Epithelial cell of proximal tubule (primary cell): ENCODE data around the gene NDUFA1. TPM values are rescaled to one million over a fixed set of nuclear protein-coding genes. Genes with fewer than 3 reads are reported as not detected.
A peak's percentile ranks its signal among the peaks of the same experiment; 100 is the strongest.

ENCODE experiments used
- DNase-seq: peaks from one replicate; pipeline ENCODE4 v3.0.0-alpha.2; 2011; ENCODE audit warnings: low read depth
- H3K4me3 ChIP-seq: 2 replicates; pipeline ENCODE4 v1.5.1; 2011; ENCODE audit warnings: low read depth, mild to moderate bottlenecking, low read length
- total RNA-seq: library from RNA; depleted of rRNA; stranded (reverse); fragments of >200 nt; gene quantifications from 2 replicates; pipeline ENCODE4 v1.2.3, GENCODE V29; 2015
- TF ChIP-seq, protein P1 (sequence below): conservative IDR thresholded peaks from 2 replicates; pipeline ENCODE4 v1.5.1; 2012; ENCODE audit warnings: low read depth, mild to moderate bottlenecking, low read length

Gene NDUFA1
- total RNA-seq, 1 donor from 2014 or later, result 110 TPM

DNA sequence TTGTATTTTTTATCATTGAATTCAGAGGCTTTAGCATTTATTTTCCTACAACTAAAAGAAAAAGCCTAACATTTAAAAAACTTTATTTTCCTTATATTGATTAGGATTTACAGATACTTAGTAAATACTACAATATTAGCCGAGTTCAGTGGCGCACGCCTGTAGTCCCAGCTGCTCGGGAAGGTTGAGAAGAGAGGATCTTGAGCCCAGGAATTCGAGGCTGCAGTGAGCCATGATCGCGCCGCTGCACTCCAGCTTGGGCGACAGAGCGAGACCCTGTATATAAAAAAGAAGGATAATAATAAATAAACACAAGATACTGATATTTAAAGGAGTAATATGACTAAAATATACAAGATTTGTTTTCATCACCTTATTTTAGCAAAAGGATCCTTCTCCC, 18.2 kb upstream of the NDUFA1 start:
- peak overlapping the region; percentile 63 for H3K4me3 ChIP-seq
- no peak for DNase-seq
- TF ChIP-seq, protein P1, sequence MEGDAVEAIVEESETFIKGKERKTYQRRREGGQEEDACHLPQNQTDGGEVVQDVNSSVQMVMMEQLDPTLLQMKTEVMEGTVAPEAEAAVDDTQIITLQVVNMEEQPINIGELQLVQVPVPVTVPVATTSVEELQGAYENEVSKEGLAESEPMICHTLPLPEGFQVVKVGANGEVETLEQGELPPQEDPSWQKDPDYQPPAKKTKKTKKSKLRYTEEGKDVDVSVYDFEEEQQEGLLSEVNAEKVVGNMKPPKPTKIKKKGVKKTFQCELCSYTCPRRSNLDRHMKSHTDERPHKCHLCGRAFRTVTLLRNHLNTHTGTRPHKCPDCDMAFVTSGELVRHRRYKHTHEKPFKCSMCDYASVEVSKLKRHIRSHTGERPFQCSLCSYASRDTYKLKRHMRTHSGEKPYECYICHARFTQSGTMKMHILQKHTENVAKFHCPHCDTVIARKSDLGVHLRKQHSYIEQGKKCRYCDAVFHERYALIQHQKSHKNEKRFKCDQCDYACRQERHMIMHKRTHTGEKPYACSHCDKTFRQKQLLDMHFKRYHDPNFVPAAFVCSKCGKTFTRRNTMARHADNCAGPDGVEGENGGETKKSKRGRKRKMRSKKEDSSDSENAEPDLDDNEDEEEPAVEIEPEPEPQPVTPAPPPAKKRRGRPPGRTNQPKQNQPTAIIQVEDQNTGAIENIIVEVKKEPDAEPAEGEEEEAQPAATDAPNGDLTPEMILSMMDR, result no peak

DNA sequence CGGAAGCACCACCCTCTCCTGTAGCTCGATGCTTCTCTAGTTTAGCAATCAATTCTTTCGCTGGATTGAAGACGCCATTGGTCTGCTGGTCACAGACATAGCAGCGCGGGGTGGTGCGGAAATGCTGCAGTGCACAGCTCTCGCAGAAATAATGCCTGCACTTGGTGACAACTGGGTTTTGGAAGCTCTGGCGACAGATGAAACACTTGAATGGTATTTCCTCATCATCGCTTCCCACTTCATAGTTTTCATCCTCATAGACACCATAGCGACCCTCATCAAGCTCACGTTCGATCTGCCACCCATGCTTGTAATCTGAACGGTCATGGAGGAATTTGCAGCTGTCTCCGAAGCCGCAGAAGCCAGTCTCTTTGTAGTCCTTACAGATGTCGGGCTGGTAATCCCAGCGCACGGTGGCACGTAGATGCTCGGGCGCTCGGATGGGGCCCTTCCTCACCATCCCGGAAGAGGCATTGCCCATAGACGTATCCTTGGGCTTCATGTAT, 953 bp upstream of the NDUFA1 start:
- peak overlapping the region; percentile 81 for H3K4me3 ChIP-seq
- no peak for DNase-seq
- TF ChIP-seq, protein P1, result no peak

DNA sequence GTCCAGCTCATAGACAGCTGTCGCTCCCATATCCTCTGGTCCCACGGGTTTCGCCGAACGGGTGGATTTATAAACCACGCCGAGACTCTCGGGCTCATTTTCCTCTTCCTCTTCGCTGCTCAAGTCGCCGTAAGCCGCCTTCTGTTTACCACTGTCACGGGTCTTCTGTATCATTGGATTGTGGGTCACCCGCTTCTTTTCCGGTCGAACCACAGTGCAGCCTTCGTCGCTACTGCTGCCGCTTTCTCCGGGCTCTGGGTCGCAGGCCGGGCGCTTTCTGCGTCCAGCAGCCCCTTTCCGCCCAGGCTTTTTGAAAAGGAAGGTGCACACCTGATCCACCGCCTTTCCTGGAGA, 410 bp upstream of the NDUFA1 start:
- no peak for DNase-seq
- H3K4me3 ChIP-seq, result peak overlapping the region; percentile 81
- TF ChIP-seq, protein P1, result no peak

DNA sequence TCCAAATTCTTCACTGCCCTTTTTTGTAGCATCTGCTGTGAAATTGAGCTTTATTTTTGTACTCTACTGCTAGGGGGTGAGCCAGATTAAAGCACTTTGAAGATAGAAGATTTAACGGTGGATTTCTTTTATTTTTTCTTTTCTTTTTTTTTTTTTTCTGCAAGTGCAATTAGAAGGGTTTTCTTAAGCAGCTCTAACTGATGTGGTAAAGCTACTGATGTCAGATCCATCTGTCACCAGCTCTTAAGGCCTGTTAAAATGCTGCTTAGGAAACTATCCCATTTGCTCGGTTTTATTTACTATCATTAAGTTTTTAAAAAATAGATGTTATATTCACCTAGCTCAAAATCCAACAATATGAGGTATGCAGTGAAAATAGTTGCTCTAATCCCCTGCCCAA, 7.1 kb downstream of the NDUFA1 start:
- no peak overlapping the region for H3K4me3 ChIP-seq
- TF ChIP-seq, protein P1, result no peak
- no peak for DNase-seq

DNA sequence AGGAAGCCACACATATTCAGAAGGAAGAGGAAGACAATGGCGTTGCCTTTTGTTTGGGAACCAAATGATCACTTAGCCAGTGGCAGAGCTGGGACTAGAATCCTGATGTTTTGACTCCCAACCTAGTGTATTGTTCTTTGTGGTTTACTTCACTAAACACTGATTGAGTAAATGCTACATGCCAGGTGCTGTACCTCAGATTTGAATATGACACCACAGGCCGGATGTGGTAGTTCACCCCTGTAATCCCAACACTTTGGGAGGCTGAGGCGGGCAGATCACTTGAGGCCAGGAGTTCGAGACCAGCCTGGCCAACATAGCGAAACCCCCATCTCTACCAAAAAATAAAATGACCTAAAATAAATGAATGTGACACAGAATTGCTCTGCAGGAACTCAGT, 8.4 kb downstream of the NDUFA1 start:
- H3K4me3 ChIP-seq, result no peak overlapping the region
- TF ChIP-seq, protein P1, result no peak
- DNase-seq, result no peak

DNA sequence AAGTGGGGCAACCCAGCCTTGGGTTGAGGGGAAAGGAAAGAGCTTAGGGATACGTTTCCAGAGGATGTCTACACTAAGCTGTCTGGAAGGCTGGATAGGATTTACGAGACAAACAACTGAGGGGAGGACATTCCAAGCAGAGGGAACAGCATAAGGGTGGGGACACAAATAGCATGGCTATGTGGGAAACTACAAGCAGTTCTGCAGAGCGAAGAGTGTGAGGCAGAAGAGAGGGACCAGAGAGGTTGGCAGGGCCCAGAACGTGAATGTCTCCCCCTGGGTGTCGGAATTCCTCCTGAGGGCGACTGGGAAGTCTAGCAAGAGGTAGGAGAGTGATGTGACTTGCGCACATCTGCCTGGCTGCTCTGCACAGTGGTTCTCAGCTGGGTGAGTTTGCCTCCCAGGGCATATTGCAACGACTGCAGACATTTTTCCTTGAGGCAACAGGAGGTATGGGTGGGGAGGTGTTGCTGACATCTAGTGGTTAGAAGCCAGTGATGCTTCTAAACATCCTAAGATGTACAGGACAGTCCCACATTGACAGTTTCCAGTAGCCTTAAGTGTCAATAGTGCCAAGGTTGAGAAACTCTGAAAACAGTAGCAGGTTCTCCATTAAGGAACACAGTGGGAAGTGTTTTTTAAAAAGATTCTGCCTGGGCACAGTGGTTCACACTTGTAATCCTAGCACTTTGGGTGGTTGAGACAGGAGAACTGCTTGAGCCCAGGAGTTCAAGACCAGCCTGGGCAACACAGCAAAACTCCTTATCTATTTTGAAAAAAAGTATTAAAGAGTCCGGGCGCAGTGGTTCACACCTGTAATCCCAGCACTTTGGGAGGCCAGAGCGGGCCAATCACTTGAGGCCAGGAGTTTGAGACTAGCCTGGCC, 9.2 kb downstream of the NDUFA1 start:
- H3K4me3 ChIP-seq, result no peak overlapping the region
- no peak for DNase-seq
- TF ChIP-seq, protein P1, result peak; percentile 67
